AG10803 (cell line): ENCODE data around the gene FAM120B.
"Not testable (repeated sequence)": the region's sequence is repeated elsewhere in the genome, so short reads cannot be mapped to it uniquely, and the experiment has no call there.

Experiments
- DNase-seq: peaks from one replicate; pipeline ENCODE4 v3.0.0; 2010; ENCODE audit warnings: low read depth
- H3K4me3 ChIP-seq: 2 replicates; pipeline ENCODE4 v1.5.1; 2011; ENCODE audit warnings: mild to moderate bottlenecking, low read length, control low read depth
- CTCF ChIP-seq: conservative IDR thresholded peaks from 2 replicates; pipeline ENCODE4 v1.5.1; 2011; ENCODE audit warnings: mild to moderate bottlenecking, low read length, control low read depth, inconsistent platforms

Gene FAM120B

DNA sequence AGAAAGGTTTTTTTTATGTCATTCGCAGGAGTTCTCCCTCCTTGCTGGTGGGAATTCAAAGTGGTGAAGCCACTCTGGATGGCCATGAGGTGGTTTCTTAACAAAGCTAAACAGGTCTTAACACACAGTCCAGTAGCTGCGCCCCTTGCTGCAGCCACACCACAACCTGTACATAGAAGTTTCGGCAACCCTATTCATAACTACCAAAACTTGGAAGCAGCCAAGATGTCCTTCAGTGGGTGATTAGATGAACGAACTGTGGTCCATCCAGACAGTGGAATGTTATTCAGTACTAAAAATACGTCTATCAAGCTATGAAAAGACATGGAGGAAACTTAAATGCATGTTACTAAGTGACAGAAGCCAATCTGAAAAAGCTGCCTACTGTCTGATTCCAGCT lies 78.9 kb downstream of the FAM120B start:
- no peak for DNase-seq
- no peak for TF ChIP-seq CTCF
- H3K4me3 ChIP-seq, result no peak overlapping the region

DNA sequence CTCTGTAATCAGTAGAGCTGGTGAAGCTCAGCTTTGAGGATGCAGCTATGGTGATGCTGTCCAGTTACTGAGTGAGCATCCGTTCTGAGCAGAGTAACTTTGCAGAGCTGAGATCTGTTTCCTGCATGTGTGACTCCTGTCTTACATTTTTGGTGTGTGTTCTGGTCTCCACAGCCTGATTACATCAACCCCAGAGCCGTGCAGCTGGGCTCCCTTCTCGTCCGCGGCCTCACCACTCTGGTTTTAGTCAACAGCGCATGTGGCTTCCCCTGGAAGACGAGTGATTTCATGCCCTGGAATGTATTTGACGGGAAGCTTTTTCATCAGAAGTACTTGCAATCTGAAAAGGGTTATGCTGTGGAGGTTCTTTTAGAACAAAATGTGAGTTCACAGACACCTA lies 81.6 kb downstream of the FAM120B start:
- TF ChIP-seq CTCF, result no peak
- DNase-seq, result peak; percentile 84
- no peak overlapping the region for H3K4me3 ChIP-seq

DNA sequence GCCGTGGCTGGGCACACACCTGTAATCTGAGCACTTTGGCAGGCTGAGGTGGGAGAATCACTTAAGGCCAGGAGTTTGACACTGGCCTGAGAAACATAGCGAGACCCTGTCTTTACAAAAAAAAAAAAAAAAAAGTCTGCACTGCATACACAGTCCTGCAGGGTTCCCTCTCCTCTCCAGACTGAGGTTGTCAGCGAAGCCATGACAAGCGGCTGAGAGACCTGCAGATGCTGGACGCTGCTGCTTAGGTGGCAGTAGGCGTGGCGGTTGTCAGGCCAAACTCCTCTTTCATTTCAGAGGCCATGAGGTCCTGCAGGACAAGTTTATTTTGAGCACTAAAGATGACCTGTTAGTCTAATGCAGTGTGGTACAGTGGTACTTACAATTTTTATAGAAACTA lies 86.5 kb downstream of the FAM120B start:
- no peak overlapping the region for H3K4me3 ChIP-seq
- TF ChIP-seq CTCF, result no peak
- no peak for DNase-seq

DNA sequence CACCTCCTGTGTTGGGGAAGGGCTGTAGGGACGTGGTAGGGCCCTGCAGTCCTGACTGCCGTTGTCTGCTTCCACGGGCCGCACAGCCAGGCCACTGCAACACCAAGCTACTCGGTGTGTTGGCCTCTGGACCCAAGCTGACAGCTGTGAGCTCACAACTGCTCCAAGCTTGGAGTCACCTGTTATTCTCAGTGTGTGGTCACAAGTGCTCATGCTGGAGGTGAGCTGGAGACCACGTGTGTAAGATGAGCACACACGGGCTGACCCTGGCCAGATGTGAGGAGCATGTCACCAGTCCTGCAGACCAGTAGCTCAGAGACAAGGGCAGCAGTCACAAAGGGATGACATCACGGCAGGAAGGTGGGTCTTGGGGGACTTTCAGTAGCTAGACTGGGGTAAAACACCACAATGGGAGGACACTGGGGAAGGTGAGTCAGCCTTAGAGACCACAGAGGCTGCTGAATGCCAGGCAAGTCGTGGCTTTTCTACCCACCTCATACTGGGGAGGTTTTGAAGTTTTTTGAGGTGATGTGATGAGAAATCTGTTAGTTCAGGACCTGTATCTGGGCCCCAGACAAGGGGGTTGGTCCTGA lies 87.3 kb downstream of the FAM120B start:
- no peak overlapping the region for H3K4me3 ChIP-seq
- no peak for TF ChIP-seq CTCF
- DNase-seq, result peak; percentile 20

DNA sequence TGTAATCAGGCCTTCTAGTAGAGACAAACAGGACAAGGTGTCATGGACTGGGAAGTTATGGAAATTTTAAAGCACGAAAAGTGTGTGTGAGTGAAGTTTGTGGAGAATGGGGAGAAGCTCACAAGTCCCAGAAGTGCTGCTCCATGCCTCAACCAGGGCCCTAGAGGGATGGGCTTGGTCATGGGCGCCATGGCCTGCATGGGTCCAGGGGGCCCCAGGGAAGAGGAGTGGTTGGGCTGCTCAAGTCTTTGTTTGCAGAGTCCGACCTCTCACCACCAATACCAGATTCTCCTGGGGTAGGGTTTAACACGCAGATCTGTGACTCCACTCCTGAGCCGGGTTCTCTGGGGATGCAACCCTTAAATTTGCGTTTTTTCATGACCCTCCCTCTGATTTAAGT lies 88.4 kb downstream of the FAM120B start:
- H3K4me3 ChIP-seq, result no peak overlapping the region
- DNase-seq, result no peak
- TF ChIP-seq CTCF, result no peak

- not testable (repeated sequence) for DNase-seq, H3K4me3 ChIP-seq
Observed at GRCh38 chr6:170398743-170399369, 92.3 kb downstream of the FAM120B start.

DNA sequence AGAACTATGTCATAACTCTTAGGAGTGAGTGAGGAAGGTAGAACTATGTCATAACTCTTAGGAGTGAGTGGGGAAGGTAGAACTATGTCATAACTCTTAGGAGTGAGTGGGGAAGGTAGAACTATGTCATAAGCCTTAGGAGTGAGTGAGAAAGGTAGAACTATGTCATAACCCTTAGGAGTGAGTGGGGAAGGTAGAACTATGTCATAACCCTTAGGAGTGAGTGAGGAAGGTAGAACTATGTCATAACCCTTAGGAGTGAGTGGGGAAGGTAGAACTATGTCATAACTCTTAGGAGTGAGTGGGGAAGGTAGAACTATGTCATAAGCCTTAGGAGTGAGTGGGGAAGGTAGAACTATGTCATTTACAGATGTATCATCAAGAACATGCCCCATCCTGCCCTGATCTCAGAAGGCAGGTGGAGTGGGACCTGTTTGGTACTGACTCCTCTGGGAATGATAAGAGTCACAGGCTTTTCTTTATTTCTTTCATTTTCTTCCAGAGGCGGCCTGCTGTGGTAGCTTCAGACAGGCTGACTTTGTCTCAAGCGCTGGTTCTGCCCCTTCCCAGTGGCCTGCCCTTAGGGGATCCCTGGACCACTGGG lies 93.5 kb downstream of the FAM120B start:
- DNase-seq, H3K4me3 ChIP-seq: not testable (repeated sequence)

DNA sequence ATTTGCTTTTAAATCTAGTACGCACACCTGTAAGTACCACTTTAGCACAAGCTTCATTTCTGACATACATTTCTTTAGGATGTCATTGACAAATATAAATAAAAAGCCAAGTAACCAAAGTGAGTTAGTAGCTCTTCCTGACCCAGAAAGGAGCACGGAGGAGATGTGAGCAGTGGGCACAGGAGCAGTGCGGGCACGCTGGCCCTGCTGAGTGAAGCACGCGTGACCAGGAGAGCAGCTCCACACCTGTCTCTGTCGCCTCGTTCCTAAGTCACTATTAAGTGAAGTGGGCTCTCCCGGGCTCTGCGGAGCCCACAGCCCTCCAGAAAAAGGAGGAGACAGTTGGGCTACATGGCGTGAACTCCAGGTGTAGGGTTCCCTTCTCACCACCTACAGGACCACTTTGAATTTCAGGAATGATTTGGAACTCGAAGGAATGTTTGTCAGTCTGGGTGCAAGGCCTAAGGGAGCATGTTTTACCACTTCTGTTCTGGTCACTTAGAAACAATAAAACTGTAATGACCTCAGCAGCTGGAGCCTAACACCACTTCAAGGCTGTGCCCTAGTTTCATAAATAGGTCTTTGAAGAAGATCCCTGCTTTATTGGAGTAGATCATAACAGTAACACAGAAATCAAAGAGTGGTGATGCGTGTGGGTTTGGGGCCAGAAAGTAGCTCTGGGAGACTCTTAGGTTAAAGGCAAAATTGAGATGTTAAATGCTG lies 95.9 kb downstream of the FAM120B start:
- peak; percentile 6 for DNase-seq
- H3K4me3 ChIP-seq, result no peak overlapping the region
- TF ChIP-seq CTCF, result no peak
